GM10266 (cell line): ENCODE results near the gene LRRC3.
"Not testable (repeated sequence)": the region's sequence is repeated elsewhere in the genome, so short reads cannot be mapped to it uniquely, and the experiment has no call there.

Source experiments
- DNase-seq: peaks from one replicate; pipeline ENCODE4 v3.0.0; 2012; ENCODE audit errors: extremely low spot score
- TF ChIP-seq, protein P1 (sequence below): IDR thresholded peaks from 2 replicates; pipeline ENCODE4 v1.5.1; 2012; ENCODE audit warnings: mild to moderate bottlenecking, low read depth; ENCODE audit not compliant: control insufficient read depth, insufficient read depth; ENCODE audit errors: missing control alignments

The LRRC3 gene

DNA sequence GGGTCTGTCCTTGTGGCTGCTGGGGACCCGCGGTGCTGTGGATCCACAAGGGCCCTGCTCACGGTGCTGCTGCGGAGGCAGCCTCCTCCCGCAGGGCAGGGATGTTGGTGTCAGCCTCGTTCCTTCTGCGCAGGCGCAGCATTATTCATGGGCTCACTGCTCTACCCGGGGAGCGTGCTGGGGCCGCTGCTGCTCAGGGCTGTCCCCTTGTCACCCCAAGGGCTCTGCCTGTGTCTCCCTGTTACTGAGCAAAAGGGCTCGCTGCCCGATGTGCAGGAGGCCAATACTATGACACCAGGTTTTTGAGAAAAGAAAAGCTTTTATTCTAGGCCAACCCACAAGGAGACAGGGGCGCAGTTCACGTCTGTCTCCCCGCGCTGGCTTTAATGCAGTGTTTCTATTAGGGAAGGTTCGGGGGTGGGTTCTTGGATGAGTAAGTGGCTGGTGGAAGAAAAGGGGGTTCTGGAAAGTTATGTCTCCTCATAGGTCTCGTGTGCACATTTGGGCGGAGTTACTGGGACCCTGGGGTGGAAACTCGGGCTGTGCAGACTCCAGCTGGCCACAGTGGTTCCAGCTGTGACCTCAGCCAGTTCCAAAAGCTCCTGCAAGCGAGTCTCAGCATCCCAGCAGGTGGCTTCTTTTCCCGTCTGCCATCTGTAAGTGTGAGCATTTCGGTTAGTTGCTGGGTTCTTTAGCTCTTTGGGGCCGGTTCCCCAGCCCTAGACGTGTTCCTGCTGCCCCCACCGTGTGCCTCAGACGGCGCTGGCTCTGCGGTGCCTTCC is 40.8 kb upstream of the LRRC3 start:
- TF ChIP-seq, protein P1, sequence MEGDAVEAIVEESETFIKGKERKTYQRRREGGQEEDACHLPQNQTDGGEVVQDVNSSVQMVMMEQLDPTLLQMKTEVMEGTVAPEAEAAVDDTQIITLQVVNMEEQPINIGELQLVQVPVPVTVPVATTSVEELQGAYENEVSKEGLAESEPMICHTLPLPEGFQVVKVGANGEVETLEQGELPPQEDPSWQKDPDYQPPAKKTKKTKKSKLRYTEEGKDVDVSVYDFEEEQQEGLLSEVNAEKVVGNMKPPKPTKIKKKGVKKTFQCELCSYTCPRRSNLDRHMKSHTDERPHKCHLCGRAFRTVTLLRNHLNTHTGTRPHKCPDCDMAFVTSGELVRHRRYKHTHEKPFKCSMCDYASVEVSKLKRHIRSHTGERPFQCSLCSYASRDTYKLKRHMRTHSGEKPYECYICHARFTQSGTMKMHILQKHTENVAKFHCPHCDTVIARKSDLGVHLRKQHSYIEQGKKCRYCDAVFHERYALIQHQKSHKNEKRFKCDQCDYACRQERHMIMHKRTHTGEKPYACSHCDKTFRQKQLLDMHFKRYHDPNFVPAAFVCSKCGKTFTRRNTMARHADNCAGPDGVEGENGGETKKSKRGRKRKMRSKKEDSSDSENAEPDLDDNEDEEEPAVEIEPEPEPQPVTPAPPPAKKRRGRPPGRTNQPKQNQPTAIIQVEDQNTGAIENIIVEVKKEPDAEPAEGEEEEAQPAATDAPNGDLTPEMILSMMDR = no peak
- DNase-seq = no peak

DNA sequence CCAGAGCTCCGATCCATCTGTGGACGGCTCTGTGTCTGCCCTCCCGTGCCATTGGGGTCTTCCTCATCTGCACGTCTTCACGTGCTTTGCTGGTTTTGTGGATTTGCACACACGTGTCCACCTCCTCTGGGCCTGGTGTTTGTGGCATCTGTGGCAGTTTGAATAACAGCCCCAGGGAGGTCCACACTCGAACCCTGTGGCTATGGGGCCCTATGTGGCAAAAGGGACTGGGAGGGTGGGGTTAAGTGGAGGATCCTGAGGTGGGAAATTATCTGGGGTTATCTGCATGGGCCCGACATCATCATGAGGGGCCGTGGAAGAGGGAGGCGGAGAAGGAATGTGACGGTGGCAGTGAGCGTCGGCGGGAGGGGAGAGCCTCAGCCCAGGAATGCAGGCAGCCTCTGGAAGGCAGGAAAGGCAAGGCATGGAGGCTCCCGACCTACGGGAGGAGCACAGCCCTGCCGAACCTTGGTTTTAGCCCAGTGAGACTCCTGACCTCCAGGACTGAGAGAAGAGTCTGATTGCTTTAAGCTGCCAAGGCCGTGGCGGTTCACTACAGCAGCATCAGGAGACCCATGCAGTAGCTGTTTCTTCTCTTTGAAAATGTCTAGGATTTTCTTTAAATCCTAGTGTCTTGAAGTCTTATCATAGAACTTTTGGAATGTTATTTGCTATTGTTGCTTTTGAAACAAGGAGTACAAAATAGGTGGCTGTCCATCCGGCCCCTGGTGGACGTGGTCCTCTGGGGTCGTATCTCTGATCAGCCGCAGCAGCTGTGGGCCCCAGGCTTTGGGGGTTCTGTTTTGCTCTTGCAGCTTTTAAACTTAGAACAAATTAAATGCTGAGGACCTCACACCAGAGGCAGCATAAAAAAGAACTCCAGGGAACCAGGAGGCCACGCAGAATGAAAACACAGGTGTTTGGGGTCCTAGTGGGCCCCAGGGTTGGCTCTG is 40.0 kb upstream of the LRRC3 start:
- TF ChIP-seq, protein P1 = no peak
- DNase-seq = no peak

DNA sequence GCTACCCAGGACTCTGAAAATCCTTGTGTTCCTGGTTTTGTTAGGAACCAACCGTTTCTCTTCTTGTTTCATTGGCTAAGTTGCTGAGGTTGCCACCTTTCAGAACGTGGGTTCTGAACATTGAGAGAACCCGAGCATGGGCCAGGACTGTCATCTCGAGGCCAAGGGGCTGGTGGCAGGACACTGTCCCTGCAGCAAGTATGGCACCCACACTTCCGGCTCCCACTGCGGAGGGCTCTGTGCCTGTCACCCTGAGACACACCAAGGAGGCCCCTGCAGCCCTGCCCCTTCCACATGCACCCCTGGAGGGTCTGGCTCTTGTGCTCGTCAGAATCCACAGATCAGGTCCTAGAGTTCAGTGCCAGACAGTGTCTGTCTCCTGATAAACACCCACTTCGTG is 39.1 kb upstream of the LRRC3 start:
- TF ChIP-seq, protein P1 = no peak
- no peak for DNase-seq

DNA sequence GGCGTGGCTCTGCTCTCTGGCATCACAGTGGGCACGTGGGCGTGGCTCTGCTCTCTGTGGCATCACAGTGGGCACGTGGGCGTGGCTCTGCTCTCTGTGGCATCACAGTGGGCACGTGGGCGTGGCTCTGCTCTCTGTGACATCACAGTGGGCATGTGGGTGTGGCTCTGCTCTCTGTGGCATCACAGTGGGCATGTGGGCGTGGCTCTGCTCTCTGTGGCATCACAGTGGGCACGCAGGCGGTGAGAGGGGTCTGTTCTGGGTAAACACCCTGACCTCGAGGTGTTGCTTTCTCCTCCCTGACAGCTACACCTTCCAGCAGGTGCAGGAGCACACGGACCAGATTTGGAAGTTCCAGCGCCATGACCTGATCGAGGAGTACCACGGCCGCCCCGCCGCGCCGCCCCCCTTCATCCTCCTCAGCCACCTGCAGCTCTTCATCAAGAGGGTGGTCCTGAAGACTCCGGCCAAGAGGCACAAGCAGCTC is 37.6 kb upstream of the LRRC3 start:
- not testable (repeated sequence) for DNase-seq

DNA sequence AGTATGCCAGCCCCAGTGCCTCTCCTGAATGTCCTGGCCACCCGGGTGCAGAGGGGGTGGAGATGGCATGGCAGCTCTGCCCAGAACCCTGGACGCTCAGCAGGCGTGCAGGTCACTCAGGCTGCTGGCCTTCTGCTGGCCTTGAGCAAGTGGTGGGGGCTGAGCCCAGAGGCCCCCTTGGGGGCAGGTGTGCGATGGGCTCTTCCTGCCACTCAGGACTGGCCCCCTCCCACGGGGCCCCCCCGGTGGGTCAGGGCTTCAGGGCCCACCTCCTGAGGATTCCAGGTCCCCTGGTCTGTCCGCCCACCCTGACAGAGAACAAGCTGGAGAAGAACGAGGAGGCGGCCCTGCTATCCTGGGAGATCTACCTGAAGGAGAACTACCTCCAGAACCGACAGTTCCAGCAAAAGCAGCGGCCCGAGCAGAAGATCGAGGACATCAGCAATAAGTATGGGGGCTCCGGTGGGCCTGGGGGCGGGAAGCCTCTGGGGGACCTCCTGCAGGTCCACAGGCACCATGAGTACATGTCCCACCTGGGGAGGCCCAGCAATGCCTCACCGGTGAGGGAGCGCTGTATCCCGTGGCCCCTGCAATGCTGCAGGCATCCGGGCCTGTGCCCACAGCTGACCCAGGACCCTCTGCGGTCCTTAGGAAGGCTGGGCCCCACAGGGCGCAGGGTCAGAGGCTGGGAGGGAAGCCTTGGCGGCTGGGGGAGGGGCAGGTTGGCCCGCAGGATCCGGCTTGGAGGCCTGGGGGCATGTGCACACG is 37.0 kb upstream of the LRRC3 start:
- DNase-seq = no peak
- TF ChIP-seq, protein P1 = no peak

DNA sequence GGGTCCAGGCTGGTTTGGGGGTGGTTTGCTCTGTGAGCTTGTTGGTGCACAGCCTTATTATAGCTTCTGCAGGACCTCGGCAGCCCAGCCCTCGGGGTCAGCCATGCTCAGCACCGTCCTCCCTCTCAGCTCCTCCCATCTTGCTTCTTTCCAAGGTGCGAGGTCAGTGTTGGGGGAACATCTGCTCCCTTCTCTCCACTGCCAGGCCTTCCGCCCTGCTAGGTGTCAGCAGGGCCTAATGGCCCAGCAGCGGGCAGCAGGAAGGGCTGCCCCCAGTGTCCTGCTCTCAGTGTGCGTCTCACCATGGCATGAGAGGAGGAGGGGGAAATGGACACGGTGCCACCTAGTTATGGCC is 36.5 kb upstream of the LRRC3 start:
- TF ChIP-seq, protein P1 = no peak
- DNase-seq = no peak

DNA sequence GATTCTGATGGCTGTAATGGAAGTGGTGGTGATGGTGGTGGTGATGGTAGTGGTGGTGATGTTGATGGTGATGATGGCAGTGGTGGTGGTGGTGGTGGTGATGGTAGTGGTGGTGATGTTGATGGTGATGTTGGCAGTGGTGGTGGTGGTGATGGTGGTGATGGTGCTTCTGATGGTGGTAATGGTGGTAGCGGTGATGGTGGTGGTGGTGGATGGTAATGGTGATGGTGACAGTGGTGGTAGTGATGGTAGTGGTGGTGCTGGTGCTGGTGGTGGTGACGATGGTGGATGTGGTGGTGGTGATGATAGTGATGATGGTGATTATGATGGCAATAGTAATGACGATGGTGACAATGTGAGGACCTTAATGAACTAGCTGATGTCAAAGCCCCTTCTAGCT is 35.6 kb upstream of the LRRC3 start:
- TF ChIP-seq, protein P1 = no peak
- no peak for DNase-seq
